ENCODE results near the gene CFH.
"Not testable (repeated sequence)": the region's sequence is repeated elsewhere in the genome, so short reads cannot be mapped to it uniquely, and the experiment has no call there.

The CFH gene

GRCh38 chr1:196667131-196667530, 15.3 kb downstream of the CFH start:
- DNase-seq (ENCODE audit: low read depth), result no peak

- no peak for DNase-seq (ENCODE audit: low read depth)
Observed at GRCh38 chr1:196669051-196669450, 17.2 kb downstream of the CFH start.

GRCh38 chr1:196669693-196670092, 17.9 kb downstream of the CFH start:
- no peak for DNase-seq (ENCODE audit: low read depth)

- DNase-seq (ENCODE audit: low read depth), result no peak
Observed at GRCh38 chr1:196674908-196675307, 23.1 kb downstream of the CFH start.

- no peak for DNase-seq (ENCODE audit: low read depth)
Observed at GRCh38 chr1:196677781-196678509, 26.1 kb downstream of the CFH start.

DNA sequence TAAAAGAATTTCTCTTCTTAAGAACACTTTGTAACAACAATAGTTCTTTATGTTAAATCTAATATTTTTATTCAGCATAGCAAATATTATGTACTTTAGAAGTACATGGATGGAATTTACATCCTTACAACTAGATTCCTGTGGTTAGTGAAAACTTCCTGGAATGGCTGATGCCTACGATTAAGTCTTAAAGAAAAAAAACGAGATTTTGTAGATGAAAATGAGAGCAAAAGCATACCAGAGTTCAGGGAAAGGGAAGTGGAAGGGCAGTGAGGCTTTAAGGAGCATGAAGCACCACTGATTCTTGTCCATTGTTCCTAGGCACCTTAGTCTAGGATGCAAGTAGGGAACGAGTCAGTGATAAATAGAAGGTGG, 26.7 kb downstream of the CFH start:
- DNase-seq (ENCODE audit: low read depth), result no peak

DNA sequence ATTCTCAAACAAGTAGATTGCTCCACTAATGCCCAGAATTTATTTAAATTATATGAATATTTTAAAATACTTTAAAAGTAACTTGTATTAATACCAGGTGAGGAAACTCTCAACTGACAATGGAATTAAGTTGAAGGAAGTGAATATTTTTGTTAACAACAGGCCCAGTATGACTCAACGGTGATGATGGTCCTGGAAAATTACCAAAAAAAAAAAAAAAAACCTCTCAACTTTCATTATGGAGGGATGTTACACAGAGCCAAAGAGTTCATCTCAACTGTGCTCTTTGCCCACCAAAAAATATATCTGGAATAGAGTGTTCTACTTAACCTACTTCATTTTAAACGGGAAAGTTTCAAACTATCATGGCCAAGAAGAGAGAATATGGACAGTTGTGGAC, 28.3 kb downstream of the CFH start:
- DNase-seq (ENCODE audit: low read depth), result no peak

DNA sequence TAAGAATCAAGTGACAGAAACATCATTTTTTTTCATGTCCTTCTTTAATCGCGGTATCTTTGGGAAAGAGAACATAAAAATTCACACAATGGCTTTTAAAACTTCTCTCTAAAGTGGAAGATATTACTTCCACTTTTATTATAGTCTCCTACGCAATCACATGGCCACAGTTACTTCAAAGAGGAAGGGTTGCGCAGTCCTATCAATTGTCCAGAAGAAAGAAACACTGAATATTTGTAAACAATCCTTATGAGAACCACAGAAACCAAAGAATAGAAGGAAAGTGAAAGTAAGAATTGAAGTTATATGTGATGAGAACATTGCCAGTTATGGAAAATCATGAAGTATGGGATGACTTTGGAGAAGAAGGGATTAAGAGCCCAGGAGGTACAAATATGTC, 32.6 kb downstream of the CFH start:
- no peak for DNase-seq (ENCODE audit: low read depth)

DNA sequence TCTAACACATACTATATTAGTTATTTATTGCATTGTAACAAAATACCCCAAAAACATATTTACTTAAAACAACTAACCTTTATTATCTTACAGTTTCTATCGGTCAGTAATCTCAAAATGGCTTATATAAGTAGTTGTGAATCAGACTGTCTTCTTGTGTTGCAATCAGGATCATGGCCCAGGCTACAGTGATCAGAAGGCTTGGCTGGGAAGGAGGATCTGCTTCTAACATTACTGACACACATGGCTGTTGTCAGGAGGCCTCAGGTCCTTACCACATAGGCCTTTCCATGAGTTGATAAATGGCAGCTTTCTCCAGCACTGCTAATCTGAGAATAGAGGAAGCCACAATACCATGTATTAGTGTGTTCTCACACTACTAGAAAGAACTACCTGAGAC, 33.7 kb downstream of the CFH start:
- no peak for DNase-seq (ENCODE audit: low read depth)

DNA sequence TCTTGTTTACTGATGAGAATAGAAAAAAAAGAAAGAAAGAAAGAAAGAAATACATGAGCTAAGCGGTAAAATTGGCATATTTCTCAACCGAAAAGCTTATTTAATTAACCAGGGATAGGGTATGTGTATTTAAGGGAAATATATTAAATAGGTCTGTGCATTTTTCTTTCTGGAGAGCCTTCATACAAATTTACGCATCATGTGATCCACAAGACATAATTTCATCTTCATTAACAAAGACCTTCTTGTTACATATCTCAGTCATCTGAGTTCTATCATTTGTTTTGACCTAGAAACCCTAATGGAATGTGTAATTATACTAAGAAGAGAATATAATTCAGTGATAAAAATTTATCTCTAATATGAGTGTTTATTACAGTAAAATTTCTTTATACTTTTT, 37.2 kb downstream of the CFH start:
- no peak for DNase-seq (ENCODE audit: low read depth)

GRCh38 chr1:196690582-196690981, 38.7 kb downstream of the CFH start:
- DNase-seq (ENCODE audit: low read depth), result no peak

GRCh38 chr1:196698993-196699392, 47.1 kb downstream of the CFH start:
- DNase-seq (ENCODE audit: low read depth), result no peak

DNA sequence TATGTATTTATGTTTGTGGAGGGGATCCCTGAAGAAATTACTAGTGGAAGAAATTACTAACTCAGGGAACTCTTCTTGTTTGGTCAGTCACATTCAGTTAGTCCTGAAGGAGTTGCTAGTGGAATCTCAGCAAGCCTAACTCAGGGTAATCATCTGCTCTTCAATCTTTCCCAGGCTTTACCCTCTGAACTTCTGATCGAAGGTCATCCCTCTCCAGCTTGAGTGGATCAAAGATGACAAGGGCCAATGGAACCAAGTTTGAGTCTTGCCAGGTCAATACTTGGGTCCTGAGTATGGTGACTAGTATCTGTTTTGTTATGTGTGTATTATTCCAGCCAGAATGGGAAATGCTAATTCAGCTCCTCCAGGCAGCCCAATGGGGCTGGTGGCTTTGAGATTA, 49.3 kb downstream of the CFH start:
- DNase-seq (ENCODE audit: low read depth), result no peak

GRCh38 chr1:196709892-196710291, 58.0 kb downstream of the CFH start:
- not testable (repeated sequence) for DNase-seq (ENCODE audit: low read depth)

GRCh38 chr1:196717868-196718267, 66.0 kb downstream of the CFH start:
- no peak for DNase-seq (ENCODE audit: low read depth)

- DNase-seq (ENCODE audit: low read depth), result peak; percentile 10
Observed at GRCh38 chr1:196723325-196724185, 71.7 kb downstream of the CFH start.

GRCh38 chr1:196732526-196732925, 80.7 kb downstream of the CFH start:
- DNase-seq (ENCODE audit: low read depth), result no peak

GRCh38 chr1:196733091-196733970, 81.5 kb downstream of the CFH start:
- DNase-seq (ENCODE audit: low read depth), result no peak

DNA sequence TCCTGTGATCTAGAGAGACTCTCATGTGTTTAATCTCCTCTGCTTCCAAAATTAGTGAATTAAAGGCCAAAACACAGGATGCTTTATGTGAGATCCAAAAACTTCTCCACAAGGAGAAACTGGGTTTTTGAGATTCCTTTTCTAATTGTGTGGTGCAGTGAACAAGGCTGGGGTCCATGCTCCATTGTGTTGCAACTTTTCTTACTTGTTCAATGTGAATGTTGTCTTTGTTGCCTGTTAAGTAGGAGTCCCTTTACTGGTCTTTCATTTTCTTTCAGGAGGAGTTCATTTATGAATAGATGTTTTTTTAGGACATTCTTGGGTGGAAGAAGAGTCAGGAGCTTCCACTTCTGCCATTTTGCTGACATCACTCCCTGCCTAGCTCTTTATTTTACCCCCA, 82.2 kb downstream of the CFH start:
- no peak for DNase-seq (ENCODE audit: low read depth)

DNA sequence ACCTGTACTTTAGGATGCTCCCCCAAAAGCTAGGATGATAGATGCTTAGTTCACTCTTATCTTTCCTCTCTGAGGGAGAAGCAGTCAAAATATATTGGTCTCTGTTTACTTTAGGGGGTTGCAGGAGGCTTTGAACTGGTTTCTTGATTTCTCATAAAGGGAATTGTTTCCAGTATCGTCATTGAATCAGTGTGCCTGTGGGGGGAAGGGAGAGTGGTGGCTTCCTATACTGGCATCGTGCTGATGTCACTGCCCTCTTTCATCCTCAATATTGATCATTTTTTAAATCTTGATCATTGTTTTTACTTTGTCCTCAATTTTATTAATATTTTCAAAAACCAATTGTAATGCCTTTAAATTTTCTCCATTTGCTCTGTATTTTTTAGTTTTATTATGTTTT, 82.6 kb downstream of the CFH start:
- no peak for DNase-seq (ENCODE audit: low read depth)

GRCh38 chr1:196738730-196739129, 86.9 kb downstream of the CFH start:
- DNase-seq (ENCODE audit: low read depth), result no peak

GRCh38 chr1:196743244-196743643, 91.4 kb downstream of the CFH start:
- DNase-seq (ENCODE audit: low read depth), result not testable (repeated sequence)

All from activated T-helper 1 cell treated with Interleukin-2 at 50 U/mL for 16 hours (primary cell).